K562 (cell line): ENCODE results near the gene RIPOR1. TPM values are rescaled to one million over a fixed set of nuclear protein-coding genes. Genes with fewer than 3 reads are reported as not detected.

Experiments
- ASH1L ChIP-seq: fragments of 450-650 bp; IDR thresholded peaks from 2 replicates; pipeline ENCODE4 v1.6.1; 2018; ENCODE audit warnings: borderline replicate concordance, mild to moderate bottlenecking, low read depth; ENCODE audit not compliant: partially characterized antibody
- C11orf30 ChIP-seq: fragments of 450-650 bp; IDR thresholded peaks from 2 replicates; pipeline ENCODE4 v1.6.1; 2016; ENCODE audit warnings: low read depth, mild to moderate bottlenecking
- ETS2 ChIP-seq: IDR thresholded peaks from 2 replicates; pipeline ENCODE4 v1.6.1; 2016; ENCODE audit warnings: borderline replicate concordance, missing genetic modification characterization, mild to moderate bottlenecking, moderate library complexity, missing compliant biosample characterization; ENCODE audit not compliant: poor library complexity, severe bottlenecking
- HNRNPUL1 ChIP-seq: fragments of 200-400 bp; formaldehyde crosslinking; IDR thresholded peaks from 2 replicates; pipeline ENCODE4 v1.6.1; 2017; ENCODE audit warnings: low read length
- REST ChIP-seq, 2 experiments: fragments of 450-650 bp; formaldehyde crosslinking in 1 of 2; IDR thresholded peaks; 2 replicates each; pipeline versions ENCODE4 v1.4.0 to v1.6.1; 2014 to 2020; ENCODE audit warnings: mild to moderate bottlenecking in 2 of 2, borderline replicate concordance in 1 of 2, low read depth in 1 of 2
- RFX5 ChIP-seq: IDR thresholded peaks from 2 replicates; pipeline ENCODE4 v1.6.1; 2011; ENCODE audit warnings: low read depth, mild to moderate bottlenecking, improper control_type of control experiment, low read length
- ZBTB40 ChIP-seq, 2 experiments: fragments of 450-650 bp in 1 of 2; sonication (generic) in 1 of 2; formaldehyde crosslinking in 1 of 2; IDR thresholded peaks; 2 replicates each; pipeline versions ENCODE4 v1.7.1 to v1.9.0; 2016 to 2022; ENCODE audit warnings: inconsistent platforms in 1 of 2, mild to moderate bottlenecking in 1 of 2, missing genetic modification reagents in 1 of 2
- ZFX ChIP-seq: sonication (generic); formaldehyde crosslinking; IDR thresholded peaks from 2 replicates; pipeline ENCODE4 v1.8.0; 2022; ENCODE audit warnings: mild to moderate bottlenecking, missing genetic modification reagents, moderate library complexity
- ZNF121 ChIP-seq: sonication (generic); formaldehyde crosslinking; conservative IDR thresholded peaks from 2 replicates; pipeline ENCODE4 v1.8.0; 2022; ENCODE audit warnings: missing genetic modification reagents
- ZNF253 ChIP-seq: fragments of 250-450 bp; sonication (Bioruptor Pico); conservative IDR thresholded peaks from 2 replicates; pipeline ENCODE4 v1.6.1; 2021; ENCODE audit warnings: mild to moderate bottlenecking
- ZNF780A ChIP-seq: fragments of 250-450 bp; sonication (Bioruptor Pico); IDR thresholded peaks from 2 replicates; pipeline ENCODE4 v1.5.0; 2021; ENCODE audit warnings: mild to moderate bottlenecking
- polyA plus RNA-seq, 8 experiments: library from polyadenylated mRNA; depleted of rRNA in 4 of 8; stranded (reverse) in 5 of 8; unstranded in 3 of 8; fragments of >200 nt; fragmentation: Nextera tagmentation in 2 of 8; fragmentation: Illumina TruSeq in 1 of 8; extraction: Ambion mirVana in 2 of 8; extraction: Trizol in 1 of 8; gene quantifications; 2 replicates each; pipeline versions ENCODE4 v1.2.1 to v1.2.3, GENCODE V29; 2011 to 2014; ENCODE audit warnings: inconsistent platforms in 1 of 8, missing spikeins in 1 of 8
- total RNA-seq, 7 experiments: library from RNA; depleted of rRNA in 6 of 7; stranded (reverse); fragments of >200 nt in 6 of 7; fragmentation: Illumina TruSeq in 2 of 7; extraction: Trizol in 2 of 7; gene quantifications; 2 replicates each; pipeline versions ENCODE4 v1.2.1 to v1.2.3, GENCODE V29; 2011 to 2021; ENCODE audit warnings: low replicate concordance in 1 of 7

The RIPOR1 gene
- total and polyA plus RNA-seq, 9 of the 15 experiments (the other 6 are each of a cell fraction or from before 2014, with no cell fraction given), result 0.36 to 31.1 (median 3.0) TPM

GRCh38 chr16:67562526-67562917, 33.9 kb downstream of the RIPOR1 start, which contains the start of gene CTCF (continued):
- TF ChIP-seq REST (IDR thresholded peaks at IDR 0.05; ENCODE audit: borderline replicate concordance) (peak; percentile 73), REST (CRISPR knock-in tag; IDR thresholded peaks at IDR 0.05; ENCODE audit: low read depth) (no peak; the same call in 1 of the 2 replicates), RFX5 (no peak), ZNF780A (CRISPR knock-in tag) (no peak), ZFX (CRISPR knock-in tag) (no peak), ZNF253 (CRISPR knock-in tag) (no peak), HNRNPUL1 (no peak), ASH1L (no peak), ZNF121 (no peak), ETS2 (tag) (no peak), C11orf30 (no peak), ZBTB40 (IDR thresholded peaks at IDR 0.05) (no peak), ZBTB40 (CRISPR knock-in tag; IDR thresholded peaks at IDR 0.05) (no peak)
